ENCODE measurements around the gene LIPC.
A peak's percentile ranks its signal among the peaks of the same experiment; 100 is the strongest.

Gene LIPC

GRCh38 chr15:58447271-58448010 is 15.7 kb downstream of the LIPC start:
- Mint-ChIP-seq H3K4me3 (no peak overlapping the region), H3K4me1 (ENCODE audit: low read depth) (peaks cover 10% of the 10 kb centered on the region), H3K36me3 (ENCODE audit: low read depth) (no peaks in the 10 kb centered on the region), H3K27me3 (ENCODE audit: low read depth) (no peaks in the 10 kb centered on the region), H3K9me3 (no peaks in the 10 kb centered on the region), H3K27ac (no peak overlapping the region)
- peak; percentile 19 for DNase-seq (ENCODE audit: low spot score)

GRCh38 chr15:58448331-58448730 is 16.5 kb downstream of the LIPC start:
- peaks cover 17% of the 10 kb centered on the region for H3K4me1 Mint-ChIP-seq (ENCODE audit: low read depth)
- no peaks in the 10 kb centered on the region for H3K27me3 Mint-ChIP-seq (ENCODE audit: low read depth)
- H3K4me3 Mint-ChIP-seq = no peak overlapping the region
- DNase-seq (ENCODE audit: low spot score) = no peak
- H3K36me3 Mint-ChIP-seq (ENCODE audit: low read depth) = no peaks in the 10 kb centered on the region
- H3K9me3 Mint-ChIP-seq = no peaks in the 10 kb centered on the region
- H3K27ac Mint-ChIP-seq = no peak overlapping the region

DNA sequence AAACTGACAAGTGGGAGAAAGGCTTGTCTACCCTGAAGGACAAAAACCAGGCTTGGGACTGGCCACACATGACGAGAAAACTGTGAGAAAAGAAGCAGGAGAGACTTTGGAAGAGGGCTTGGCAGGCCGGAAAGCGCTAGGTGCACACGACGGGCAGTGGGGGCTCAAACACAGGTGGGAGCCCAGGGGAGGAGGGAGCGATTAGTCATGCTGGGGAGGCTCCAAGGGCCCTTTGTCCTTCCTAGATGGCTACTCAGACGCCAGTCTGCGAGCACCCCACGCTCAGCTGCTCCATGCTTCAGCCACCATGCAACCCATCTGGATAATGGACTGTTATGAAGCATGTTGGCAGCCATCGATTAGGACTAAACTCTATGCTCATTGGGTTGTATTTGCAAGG is 17.1 kb downstream of the LIPC start:
- Mint-ChIP-seq H3K4me1 (ENCODE audit: low read depth) (peaks cover 18% of the 10 kb centered on the region), H3K27ac (no peak overlapping the region), H3K9me3 (no peaks in the 10 kb centered on the region), H3K4me3 (no peak overlapping the region), H3K36me3 (ENCODE audit: low read depth) (no peaks in the 10 kb centered on the region), H3K27me3 (ENCODE audit: low read depth) (no peaks in the 10 kb centered on the region)
- DNase-seq (ENCODE audit: low spot score) = no peak

DNA sequence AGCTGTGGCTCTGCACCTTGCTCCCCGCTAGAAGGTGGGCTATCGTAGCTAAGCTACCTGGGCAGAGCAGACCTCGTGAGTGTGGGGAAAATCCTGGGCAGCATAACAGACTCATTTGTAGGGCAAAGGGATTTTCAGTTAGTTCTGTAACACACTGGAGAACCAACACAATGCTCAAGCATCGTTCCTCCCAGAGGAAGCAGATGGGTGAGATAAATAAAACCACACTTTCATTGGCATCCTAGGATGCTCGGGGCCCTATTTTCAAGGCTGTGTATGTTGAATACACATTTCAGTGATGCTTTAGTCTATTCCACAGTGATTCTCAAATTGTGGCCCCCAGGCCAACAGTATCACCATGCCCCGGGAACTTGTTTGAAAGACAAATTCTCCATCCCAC is 20.0 kb downstream of the LIPC start:
- Mint-ChIP-seq H3K4me3 (no peak overlapping the region), H3K36me3 (ENCODE audit: low read depth) (no peaks in the 10 kb centered on the region), H3K9me3 (no peaks in the 10 kb centered on the region), H3K27ac (no peak overlapping the region), H3K27me3 (ENCODE audit: low read depth) (no peaks in the 10 kb centered on the region), H3K4me1 (ENCODE audit: low read depth) (peaks cover 36% of the 10 kb centered on the region)
- DNase-seq (ENCODE audit: low spot score) = no peak

DNA sequence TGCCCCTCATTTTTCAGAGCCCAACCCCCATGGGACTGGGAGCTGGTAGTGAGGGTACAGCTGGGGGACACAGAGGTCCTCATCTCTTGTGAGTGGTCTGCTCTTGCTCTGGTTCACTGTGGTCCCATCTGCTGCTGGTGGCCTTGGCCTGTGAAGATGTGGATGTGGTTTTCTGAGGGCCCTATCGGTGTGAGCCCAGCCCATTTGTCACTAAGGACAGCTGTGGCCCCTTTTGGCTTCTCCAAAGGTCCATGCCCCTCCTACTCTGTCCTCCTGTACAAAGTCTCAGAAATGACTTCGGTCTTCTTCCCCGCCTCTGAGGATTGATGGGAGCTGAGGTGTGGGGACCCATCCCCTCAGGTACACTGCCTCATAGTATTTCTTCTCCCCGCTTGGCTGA is 21.0 kb downstream of the LIPC start:
- no peak overlapping the region for H3K4me3 Mint-ChIP-seq
- no peaks in the 10 kb centered on the region for H3K36me3 Mint-ChIP-seq (ENCODE audit: low read depth)
- H3K27me3 Mint-ChIP-seq (ENCODE audit: low read depth) = no peaks in the 10 kb centered on the region
- H3K9me3 Mint-ChIP-seq = no peaks in the 10 kb centered on the region
- H3K4me1 Mint-ChIP-seq (ENCODE audit: low read depth) = peaks cover 38% of the 10 kb centered on the region
- DNase-seq (ENCODE audit: low spot score) = no peak
- peak overlapping the region; percentile 1 for H3K27ac Mint-ChIP-seq

DNA sequence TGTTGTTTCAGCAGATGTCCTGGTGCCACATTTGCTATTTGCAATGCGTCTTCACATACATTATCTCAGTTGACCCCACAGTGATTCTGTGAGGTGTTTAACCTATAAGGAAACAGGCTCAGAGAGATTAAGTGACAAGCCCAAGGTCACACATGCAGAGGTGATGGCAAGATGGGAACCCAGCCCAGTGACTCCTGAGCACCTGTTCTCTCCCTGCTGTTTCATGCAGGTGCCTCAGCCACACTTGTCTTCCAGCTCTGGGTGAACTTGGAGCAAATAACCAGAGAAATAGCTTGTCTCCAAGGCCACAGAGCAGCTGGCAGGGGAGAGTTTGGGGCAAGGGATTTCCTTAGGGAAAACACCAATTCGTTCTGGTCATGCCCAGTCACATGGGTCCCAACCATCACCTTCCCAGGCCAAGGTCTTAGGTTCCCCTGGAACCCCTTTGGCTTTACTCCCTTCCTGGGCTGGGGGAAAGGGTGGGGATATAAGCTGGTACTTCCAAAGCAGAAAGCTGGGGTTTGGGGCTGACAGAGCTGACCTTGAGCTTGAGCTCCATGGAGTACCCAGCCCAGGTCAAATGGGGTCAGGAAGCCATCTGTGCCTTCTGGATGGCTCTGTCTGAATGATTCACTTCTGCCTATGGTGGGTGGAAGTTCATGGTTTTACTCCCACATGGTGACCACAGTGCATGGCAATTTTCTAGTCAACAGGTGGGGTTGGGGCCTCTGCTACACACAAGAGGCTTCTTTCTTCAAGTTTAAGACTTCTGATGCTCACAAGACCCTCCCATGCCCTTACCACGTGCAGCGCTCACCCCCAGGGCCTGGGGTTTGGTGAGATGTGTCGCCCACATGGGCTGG is 22.4 kb downstream of the LIPC start:
- no peaks in the 10 kb centered on the region for H3K36me3 Mint-ChIP-seq (ENCODE audit: low read depth)
- H3K4me1 Mint-ChIP-seq (ENCODE audit: low read depth) = peaks cover 50% of the 10 kb centered on the region
- peak; percentile 84 for DNase-seq (ENCODE audit: low spot score)
- peak overlapping the region; percentile 17 for H3K27ac Mint-ChIP-seq
- no peaks in the 10 kb centered on the region for H3K9me3 Mint-ChIP-seq
- H3K4me3 Mint-ChIP-seq = peak overlapping the region; percentile 10
- no peaks in the 10 kb centered on the region for H3K27me3 Mint-ChIP-seq (ENCODE audit: low read depth)

DNA sequence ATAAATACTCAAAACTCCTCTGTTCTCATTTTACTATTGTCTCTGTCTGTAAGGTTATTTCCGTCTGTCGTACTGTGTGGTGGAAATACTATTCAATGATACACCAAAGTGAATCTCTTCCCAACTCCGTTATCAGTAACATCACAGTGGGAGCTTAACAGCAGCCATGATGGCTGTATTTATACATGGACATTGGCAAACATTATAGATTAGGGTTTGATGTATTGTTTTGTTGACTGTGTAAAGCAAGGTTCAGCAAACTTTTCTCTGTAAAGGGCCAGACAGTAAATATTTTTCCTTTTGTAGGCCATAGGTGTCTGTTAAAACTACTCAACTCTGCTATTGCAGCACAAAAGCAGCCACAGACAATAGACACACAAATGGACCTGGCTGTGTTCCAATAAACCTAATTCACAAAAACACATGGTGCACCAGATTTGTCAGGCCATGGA is 23.2 kb downstream of the LIPC start:
- Mint-ChIP-seq H3K36me3 (ENCODE audit: low read depth) (no peaks in the 10 kb centered on the region), H3K9me3 (no peaks in the 10 kb centered on the region), H3K4me3 (no peak overlapping the region), H3K27ac (peak overlapping the region; percentile 13), H3K4me1 (ENCODE audit: low read depth) (peaks cover 55% of the 10 kb centered on the region), H3K27me3 (ENCODE audit: low read depth) (no peaks in the 10 kb centered on the region)
- DNase-seq (ENCODE audit: low spot score) = no peak

GRCh38 chr15:58457466-58457965 is 25.7 kb downstream of the LIPC start:
- H3K27ac Mint-ChIP-seq = peak overlapping the region; percentile 64
- H3K9me3 Mint-ChIP-seq = no peaks in the 10 kb centered on the region
- H3K4me3 Mint-ChIP-seq = peak overlapping the region; percentile 35
- peak; percentile 75 for DNase-seq (ENCODE audit: low spot score)
- no peaks in the 10 kb centered on the region for H3K27me3 Mint-ChIP-seq (ENCODE audit: low read depth)
- no peaks in the 10 kb centered on the region for H3K36me3 Mint-ChIP-seq (ENCODE audit: low read depth)
- peaks cover 67% of the 10 kb centered on the region for H3K4me1 Mint-ChIP-seq (ENCODE audit: low read depth)

GRCh38 chr15:58458076-58458475 is 26.3 kb downstream of the LIPC start:
- no peak for DNase-seq (ENCODE audit: low spot score)
- Mint-ChIP-seq H3K4me3 (peak overlapping the region; percentile 1), H3K36me3 (ENCODE audit: low read depth) (no peaks in the 10 kb centered on the region), H3K27ac (peak overlapping the region; percentile 52), H3K9me3 (no peaks in the 10 kb centered on the region), H3K27me3 (ENCODE audit: low read depth) (no peaks in the 10 kb centered on the region), H3K4me1 (ENCODE audit: low read depth) (peaks cover 65% of the 10 kb centered on the region)

DNA sequence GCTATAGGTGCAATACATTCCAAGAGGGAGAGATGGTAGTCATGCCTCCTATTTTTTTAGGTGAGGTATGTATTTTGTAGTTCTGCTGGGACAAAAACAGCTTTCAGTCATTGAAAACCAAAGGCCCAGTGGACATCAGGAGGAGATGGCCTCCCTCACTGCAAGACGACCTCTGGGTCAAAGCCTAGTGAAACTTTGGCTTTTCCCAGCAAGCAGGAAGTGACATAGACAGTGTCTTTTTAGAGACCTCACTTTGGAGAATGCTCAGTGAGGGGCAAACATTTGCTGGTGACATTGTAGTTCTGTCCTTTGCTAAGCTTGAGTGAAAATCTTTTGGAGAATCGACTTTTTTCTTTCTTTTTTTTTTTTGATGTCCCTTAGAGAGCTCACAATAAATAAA is 27.3 kb downstream of the LIPC start:
- peaks cover 68% of the 10 kb centered on the region for H3K4me1 Mint-ChIP-seq (ENCODE audit: low read depth)
- H3K4me3 Mint-ChIP-seq = peak overlapping the region; percentile 6

GRCh38 chr15:58459560-58459959 is 27.8 kb downstream of the LIPC start:
- H3K4me3 Mint-ChIP-seq = peak overlapping the region; percentile 6
- H3K36me3 Mint-ChIP-seq (ENCODE audit: low read depth) = no peaks in the 10 kb centered on the region
- no peak for DNase-seq (ENCODE audit: low spot score)
- H3K9me3 Mint-ChIP-seq = no peaks in the 10 kb centered on the region
- H3K27ac Mint-ChIP-seq = no peak overlapping the region
- H3K27me3 Mint-ChIP-seq (ENCODE audit: low read depth) = no peaks in the 10 kb centered on the region
- H3K4me1 Mint-ChIP-seq (ENCODE audit: low read depth) = peaks cover 65% of the 10 kb centered on the region

More for the DNA sequence above, 27.3 kb downstream of the LIPC start:
- no peaks in the 10 kb centered on the region for H3K36me3 Mint-ChIP-seq (ENCODE audit: low read depth)
- no peaks in the 10 kb centered on the region for H3K27me3 Mint-ChIP-seq (ENCODE audit: low read depth)
- DNase-seq (ENCODE audit: low spot score) = no peak
- H3K27ac Mint-ChIP-seq = no peak overlapping the region
- H3K9me3 Mint-ChIP-seq = no peaks in the 10 kb centered on the region

GRCh38 chr15:58460116-58460790 is 28.5 kb downstream of the LIPC start:
- no peaks in the 10 kb centered on the region for H3K9me3 Mint-ChIP-seq
- no peak for DNase-seq (ENCODE audit: low spot score)
- no peak overlapping the region for H3K4me3 Mint-ChIP-seq
- H3K4me1 Mint-ChIP-seq (ENCODE audit: low read depth) = peaks cover 59% of the 10 kb centered on the region
- no peaks in the 10 kb centered on the region for H3K36me3 Mint-ChIP-seq (ENCODE audit: low read depth)
- no peaks in the 10 kb centered on the region for H3K27me3 Mint-ChIP-seq (ENCODE audit: low read depth)
- H3K27ac Mint-ChIP-seq = peak overlapping the region; percentile 20

- Mint-ChIP-seq H3K36me3 (ENCODE audit: low read depth) (no peaks in the 10 kb centered on the region), H3K4me1 (ENCODE audit: low read depth) (peaks cover 56% of the 10 kb centered on the region), H3K4me3 (no peak overlapping the region), H3K27ac (peak overlapping the region; percentile 22), H3K9me3 (no peaks in the 10 kb centered on the region), H3K27me3 (ENCODE audit: low read depth) (no peaks in the 10 kb centered on the region)
- no peak for DNase-seq (ENCODE audit: low spot score)
Observed at GRCh38 chr15:58460872-58461271, 29.1 kb downstream of the LIPC start.

- peak overlapping the region; percentile 53 for H3K27ac Mint-ChIP-seq
Observed at GRCh38 chr15:58462547-58462946, 30.8 kb downstream of the LIPC start.

More at GRCh38 chr15:58462547-58462946, 30.8 kb downstream of the LIPC start:
- H3K36me3 Mint-ChIP-seq (ENCODE audit: low read depth) = no peaks in the 10 kb centered on the region
- H3K4me3 Mint-ChIP-seq = no peak overlapping the region
- no peaks in the 10 kb centered on the region for H3K27me3 Mint-ChIP-seq (ENCODE audit: low read depth)
- no peaks in the 10 kb centered on the region for H3K9me3 Mint-ChIP-seq
- DNase-seq (ENCODE audit: low spot score) = no peak
- peaks cover 47% of the 10 kb centered on the region for H3K4me1 Mint-ChIP-seq (ENCODE audit: low read depth)
